ENCODE measurements around the gene GLT1D1. TPM values are rescaled to one million over a fixed set of nuclear protein-coding genes. Genes with fewer than 3 reads are reported as not detected.
"Not testable (repeated sequence)": the region's sequence is repeated elsewhere in the genome, so short reads cannot be mapped to it uniquely, and the experiment has no call there.

The GLT1D1 gene
- total RNA-seq = not detected

DNA sequence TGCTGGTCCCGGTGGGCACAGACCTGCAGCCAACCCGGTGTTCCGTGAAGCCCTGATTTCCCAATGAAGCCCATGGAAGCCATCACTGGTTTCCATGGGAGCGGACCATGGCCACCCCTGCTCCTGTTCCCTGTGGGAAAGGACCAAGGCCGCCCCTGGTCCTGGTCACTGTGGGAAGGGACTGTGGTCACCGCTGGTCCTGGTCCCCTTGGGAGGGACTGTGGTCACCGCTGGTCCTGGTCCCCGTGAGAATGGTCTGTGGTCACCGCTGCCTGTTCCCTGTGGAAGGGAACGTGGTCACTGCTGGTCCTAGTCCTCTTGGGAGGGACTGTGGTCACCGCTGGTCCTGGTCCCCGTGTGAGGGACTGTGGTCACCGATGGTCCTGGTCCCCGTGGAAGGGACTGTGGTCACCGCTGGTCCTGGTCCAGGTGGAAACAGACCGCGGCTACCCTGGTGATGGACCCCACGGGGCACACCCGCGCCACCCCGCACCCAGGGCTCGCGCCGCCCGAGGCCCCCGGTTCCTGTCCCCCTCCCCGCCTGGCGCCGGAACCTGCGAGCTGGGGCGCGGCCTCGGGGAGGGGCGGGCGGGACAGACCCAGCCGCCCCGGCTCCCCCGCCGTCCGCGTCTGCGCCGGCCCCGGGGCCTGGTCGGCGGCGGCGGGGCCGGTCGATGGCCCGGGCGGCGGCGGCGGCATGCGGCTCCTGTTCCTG is at the start of gene GLT1D1:
Gene GLT1D1 (plus strand): TSS at position 594 of the 715 bp plus-strand sequence. CDS start 104 bp downstream, at position 698.
- Mint-ChIP-seq H3K4me3 (no peak within 1 kb of the TSS), H3K9me3 (no peaks in the 10 kb centered on the region), H3K27me3 (ENCODE audit: low read depth) (peaks cover 30% of the 10 kb centered on the region), H3K36me3 (ENCODE audit: low read depth) (no peaks in the 10 kb centered on the region), H3K4me1 (ENCODE audit: low read depth) (no peaks in the 10 kb centered on the region), H3K27ac (no peak within 1 kb of the TSS)
- intact Hi-C loops (cut with micrococcal nuclease) = no loop called here
- DNase-seq = no peak
- CTCF ChIA-PET = no interaction called here

DNA sequence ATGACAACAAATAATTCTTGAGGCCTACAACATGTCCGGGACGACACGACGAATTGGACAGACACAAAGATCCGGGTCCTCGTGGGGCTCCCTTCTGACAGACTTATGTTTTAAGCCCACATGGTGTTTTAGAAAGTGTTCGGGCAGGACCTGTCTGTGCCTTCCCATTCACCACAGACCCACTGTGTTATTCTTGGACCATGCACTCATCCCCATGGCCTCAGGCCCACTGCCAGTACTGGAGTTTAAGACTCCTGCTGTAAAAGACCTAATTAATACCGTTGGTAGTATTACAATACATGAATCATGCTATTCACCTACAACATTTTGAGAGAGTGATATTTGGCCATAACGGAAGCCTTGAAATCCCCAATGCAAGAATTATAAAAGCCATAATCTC is 49.5 kb upstream of the GLT1D1 start:
- Mint-ChIP-seq H3K9me3 (no peaks in the 10 kb centered on the region), H3K27me3 (ENCODE audit: low read depth) (no peaks in the 10 kb centered on the region), H3K36me3 (ENCODE audit: low read depth) (peaks cover 63% of the 10 kb centered on the region), H3K27ac (no peak overlapping the region), H3K4me1 (ENCODE audit: low read depth) (peaks cover 6% of the 10 kb centered on the region), H3K4me3 (no peak overlapping the region)
- intact Hi-C loops (cut with micrococcal nuclease) = no loop called here
- no peak for DNase-seq
- CTCF ChIA-PET = no interaction called here

DNA sequence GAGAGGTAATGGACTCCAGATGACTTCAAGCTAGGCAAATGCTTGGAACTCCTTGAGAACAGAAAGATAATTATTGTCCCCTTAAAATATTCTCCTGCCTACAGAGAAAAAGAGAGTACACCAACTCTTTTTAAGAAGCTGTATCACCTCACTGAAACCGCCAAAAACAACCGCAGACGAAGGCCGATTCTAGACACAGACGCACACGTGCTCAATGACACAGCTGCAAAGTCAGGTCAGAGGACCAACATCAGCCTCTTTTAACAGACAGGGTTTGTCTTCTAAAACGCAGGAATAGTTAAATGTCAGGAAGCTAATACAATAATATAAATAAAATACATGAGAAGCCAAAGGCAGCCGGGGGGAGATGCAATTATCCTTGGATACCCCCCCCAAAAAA is 48.5 kb upstream of the GLT1D1 start:
- H3K36me3 Mint-ChIP-seq (ENCODE audit: low read depth) = peaks cover 62% of the 10 kb centered on the region
- no peaks in the 10 kb centered on the region for H3K9me3 Mint-ChIP-seq
- no peak overlapping the region for H3K4me3 Mint-ChIP-seq
- CTCF ChIA-PET = interaction anchor here (0.6 kb wide), 1 partner anchor 80 kb away, joined by 7 read pairs; no protein-coding TSS in a partner anchor
- intact Hi-C loops (cut with micrococcal nuclease) = no loop called here
- no peak overlapping the region for H3K27ac Mint-ChIP-seq
- no peak for DNase-seq
- H3K27me3 Mint-ChIP-seq (ENCODE audit: low read depth) = no peaks in the 10 kb centered on the region
- H3K4me1 Mint-ChIP-seq (ENCODE audit: low read depth) = peaks cover 6% of the 10 kb centered on the region

DNA sequence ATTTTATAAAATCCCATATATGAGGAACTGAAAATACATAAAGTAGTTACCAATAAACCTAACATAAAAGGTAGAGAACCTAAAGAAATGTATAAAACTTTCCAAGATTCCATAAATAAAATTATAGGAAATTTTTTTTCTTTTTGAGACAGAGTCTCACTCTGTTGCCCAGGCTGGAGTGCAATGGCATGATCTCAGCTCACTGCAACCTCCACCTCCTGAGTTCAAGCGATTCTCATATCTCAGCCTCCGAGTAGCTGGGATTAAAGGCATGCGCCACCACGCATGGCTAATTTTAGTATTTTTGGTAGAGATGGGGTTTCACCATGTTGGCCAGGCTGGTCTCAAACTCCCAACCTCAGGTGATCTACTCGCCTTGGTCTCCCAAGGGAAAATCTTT is 47.9 kb upstream of the GLT1D1 start:
- CTCF ChIA-PET = interaction anchor here (0.6 kb wide), 1 partner anchor 81 kb away, joined by 7 read pairs; no protein-coding TSS in a partner anchor
- H3K27me3 Mint-ChIP-seq (ENCODE audit: low read depth); H3K27ac Mint-ChIP-seq; H3K4me3 Mint-ChIP-seq; intact Hi-C loops (cut with micrococcal nuclease); H3K9me3 Mint-ChIP-seq; DNase-seq: not testable (repeated sequence)
- H3K36me3 Mint-ChIP-seq (ENCODE audit: low read depth) = peaks cover 60% of the 10 kb centered on the region
- H3K4me1 Mint-ChIP-seq (ENCODE audit: low read depth) = peaks cover 11% of the 10 kb centered on the region

DNA sequence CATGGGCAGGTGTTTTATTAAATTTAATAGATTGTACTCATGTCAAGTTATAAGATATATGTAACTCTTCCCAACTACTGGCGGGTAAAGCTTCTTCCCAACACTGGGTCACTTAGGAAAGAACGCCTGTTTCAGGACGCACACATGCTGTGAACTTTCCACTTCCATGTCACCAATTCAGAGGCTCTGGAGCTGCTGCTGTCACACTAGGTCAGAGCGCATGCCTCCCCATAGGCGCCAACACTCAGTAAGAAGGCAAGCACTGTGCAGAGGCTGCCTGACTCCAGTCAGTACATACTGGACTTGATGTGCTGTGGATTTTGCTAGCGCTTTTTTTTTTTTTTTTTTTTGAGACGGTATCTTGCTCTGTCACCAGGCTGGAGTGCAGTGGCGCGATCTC is 46.7 kb upstream of the GLT1D1 start:
- no peak overlapping the region for H3K27ac Mint-ChIP-seq
- no peaks in the 10 kb centered on the region for H3K27me3 Mint-ChIP-seq (ENCODE audit: low read depth)
- CTCF ChIA-PET = no interaction called here
- no peak overlapping the region for H3K4me3 Mint-ChIP-seq
- H3K36me3 Mint-ChIP-seq (ENCODE audit: low read depth) = peaks cover 53% of the 10 kb centered on the region
- H3K4me1 Mint-ChIP-seq (ENCODE audit: low read depth) = peaks cover 14% of the 10 kb centered on the region
- no peaks in the 10 kb centered on the region for H3K9me3 Mint-ChIP-seq
- DNase-seq = no peak
- intact Hi-C loops (cut with micrococcal nuclease) = no loop called here

DNA sequence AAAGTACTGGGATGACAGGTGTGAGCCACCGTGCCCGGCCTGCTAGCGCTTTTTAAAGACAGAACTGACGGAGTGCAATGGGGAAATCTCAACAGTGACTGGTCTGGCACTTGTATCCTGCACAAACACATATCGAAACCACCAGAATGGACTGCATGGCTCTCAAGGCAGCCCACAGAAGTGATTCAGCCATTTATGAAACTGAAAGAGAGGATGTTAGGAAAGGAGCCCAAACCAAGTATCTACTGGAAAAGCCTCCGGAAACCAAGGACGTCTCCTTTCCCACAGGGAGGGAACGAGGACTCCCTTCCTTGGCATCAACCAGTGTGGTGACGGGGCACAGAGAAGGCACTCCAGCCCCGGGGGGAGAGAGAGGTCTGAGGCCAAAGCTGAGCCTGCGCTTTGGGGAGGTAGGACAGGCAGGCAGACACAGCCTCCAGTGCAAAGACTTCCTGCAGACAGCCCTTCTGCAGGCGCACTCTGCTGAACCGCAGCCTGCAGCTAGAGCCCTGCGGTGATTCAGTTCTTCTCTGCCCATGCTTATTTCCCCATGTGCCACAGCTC is 46.0 kb upstream of the GLT1D1 start:
- CTCF ChIA-PET = no interaction called here
- Mint-ChIP-seq H3K4me3 (no peak overlapping the region), H3K27me3 (ENCODE audit: low read depth) (no peaks in the 10 kb centered on the region), H3K9me3 (no peaks in the 10 kb centered on the region), H3K4me1 (ENCODE audit: low read depth) (peaks cover 12% of the 10 kb centered on the region), H3K36me3 (ENCODE audit: low read depth) (peaks cover 51% of the 10 kb centered on the region), H3K27ac (no peak overlapping the region)
- DNase-seq = no peak
- intact Hi-C loops (cut with micrococcal nuclease) = no loop called here

DNA sequence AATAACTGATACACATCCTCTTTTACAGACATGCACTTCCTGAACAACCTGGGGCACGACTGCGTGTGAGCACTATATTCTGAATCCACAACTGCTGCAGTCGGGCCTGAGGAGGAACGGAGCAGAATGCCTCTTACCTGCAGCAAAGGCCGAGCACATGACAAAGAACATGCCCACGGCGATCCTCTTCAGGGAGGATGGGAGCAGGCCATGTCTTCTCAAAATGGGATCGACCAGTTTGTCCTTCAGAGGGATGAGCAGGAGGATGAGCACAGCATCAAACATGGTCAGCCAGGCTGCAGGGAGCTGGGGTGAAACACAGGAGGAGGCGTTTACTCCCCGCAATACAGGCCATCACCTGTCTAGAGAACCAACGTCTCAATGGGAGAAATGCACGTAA is 44.6 kb upstream of the GLT1D1 start:
- no peak for DNase-seq
- H3K36me3 Mint-ChIP-seq (ENCODE audit: low read depth) = peaks cover 49% of the 10 kb centered on the region
- H3K27me3 Mint-ChIP-seq (ENCODE audit: low read depth) = no peaks in the 10 kb centered on the region
- intact Hi-C loops (cut with micrococcal nuclease) = no loop called here
- H3K9me3 Mint-ChIP-seq = no peaks in the 10 kb centered on the region
- H3K4me3 Mint-ChIP-seq = no peak overlapping the region
- CTCF ChIA-PET = no interaction called here
- H3K4me1 Mint-ChIP-seq (ENCODE audit: low read depth) = peaks cover 17% of the 10 kb centered on the region
- H3K27ac Mint-ChIP-seq = no peak overlapping the region

DNA sequence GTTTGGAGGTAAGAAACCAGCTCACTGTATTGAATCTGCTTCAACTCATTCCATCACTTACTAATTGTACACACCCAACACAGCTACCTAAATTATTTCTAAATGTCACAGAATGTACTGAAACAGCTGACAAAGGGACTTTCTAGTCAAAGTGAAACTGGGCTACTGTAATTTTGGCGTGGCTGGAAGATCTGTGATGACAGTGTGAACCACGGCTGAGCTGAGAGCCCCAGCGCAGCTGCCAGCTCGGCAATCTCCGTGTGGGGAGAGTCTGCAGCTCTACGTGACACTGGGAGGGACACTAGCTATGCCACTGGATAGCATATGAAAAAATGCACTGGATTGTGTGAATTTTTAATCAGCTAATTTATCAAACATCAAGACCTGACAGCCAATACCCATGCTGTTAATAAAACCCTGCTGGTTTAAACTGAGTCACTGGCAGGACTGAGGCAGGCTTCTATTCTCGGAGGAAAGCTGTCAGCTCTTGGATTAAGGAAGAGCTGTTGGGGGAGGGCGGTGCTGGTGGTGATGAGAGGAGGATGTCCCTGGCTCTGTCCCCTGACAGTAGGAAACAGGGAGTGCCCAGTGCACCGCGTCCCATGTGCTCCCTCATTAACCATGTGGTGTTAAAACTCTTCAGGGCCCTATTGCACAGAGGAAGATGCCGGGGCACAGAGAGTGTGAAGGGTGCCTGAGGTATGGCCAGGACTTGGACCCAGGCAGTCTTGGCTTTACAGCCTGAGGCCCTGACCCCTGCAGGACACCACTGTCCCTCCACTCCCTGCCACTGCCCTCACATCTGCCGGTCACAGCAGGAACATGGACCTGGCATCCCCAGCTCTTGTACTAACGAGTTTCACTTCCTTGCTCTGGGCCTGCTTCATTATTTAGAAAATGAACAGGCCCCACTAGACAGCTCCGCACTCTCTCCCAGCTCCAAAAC is 42.8 kb upstream of the GLT1D1 start:
- H3K36me3 Mint-ChIP-seq (ENCODE audit: low read depth) = peaks cover 48% of the 10 kb centered on the region
- peaks cover 17% of the 10 kb centered on the region for H3K4me1 Mint-ChIP-seq (ENCODE audit: low read depth)
- no peak for DNase-seq
- H3K4me3 Mint-ChIP-seq = no peak overlapping the region
- H3K27me3 Mint-ChIP-seq (ENCODE audit: low read depth) = no peaks in the 10 kb centered on the region
- intact Hi-C loops (cut with micrococcal nuclease) = no loop called here
- CTCF ChIA-PET = no interaction called here
- H3K9me3 Mint-ChIP-seq = no peaks in the 10 kb centered on the region
- H3K27ac Mint-ChIP-seq = no peak overlapping the region

DNA sequence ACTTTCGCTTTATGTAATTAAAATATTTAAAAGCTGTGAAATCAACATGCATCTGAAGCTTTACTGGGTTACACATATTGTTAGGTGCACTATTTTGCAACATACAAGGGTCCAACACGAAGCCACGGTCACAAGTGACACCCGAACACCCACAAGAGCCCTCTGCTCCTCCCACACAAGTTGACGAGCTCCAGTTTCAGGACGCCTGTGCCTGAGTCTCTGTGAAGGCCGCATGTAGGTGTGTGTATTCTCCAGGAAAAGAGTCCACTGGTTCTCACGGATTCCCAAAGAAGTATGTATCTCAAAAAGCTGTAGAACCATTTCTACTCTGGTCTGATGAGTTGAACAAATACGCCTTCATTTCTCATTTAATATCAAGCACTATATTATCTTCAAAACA is 41.5 kb upstream of the GLT1D1 start:
- H3K4me3 Mint-ChIP-seq = no peak overlapping the region
- CTCF ChIA-PET = no interaction called here

DNA sequence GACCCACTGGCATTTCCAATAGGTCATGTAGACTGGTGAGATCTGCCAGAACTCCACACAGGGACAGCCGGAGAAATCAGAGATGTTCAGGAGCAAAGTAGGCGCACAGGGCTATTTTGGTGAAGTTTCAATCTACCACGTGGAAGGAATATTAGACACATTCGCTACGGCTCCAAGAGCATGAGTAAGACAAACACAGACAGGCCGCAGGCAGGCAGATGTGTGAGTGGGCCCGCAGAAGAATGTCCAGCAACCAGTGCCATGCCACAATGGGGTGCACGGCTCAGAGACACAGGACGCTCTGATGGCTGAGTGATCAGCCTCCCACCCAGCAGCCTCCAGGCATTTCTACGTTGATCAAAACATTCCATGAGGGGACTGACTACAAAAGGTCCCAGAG is 39.9 kb upstream of the GLT1D1 start:
- no peak overlapping the region for H3K27ac Mint-ChIP-seq
- H3K36me3 Mint-ChIP-seq (ENCODE audit: low read depth) = peaks cover 38% of the 10 kb centered on the region
- H3K4me1 Mint-ChIP-seq (ENCODE audit: low read depth) = peaks cover 36% of the 10 kb centered on the region
- no peak for DNase-seq
- no peaks in the 10 kb centered on the region for H3K9me3 Mint-ChIP-seq
- H3K27me3 Mint-ChIP-seq (ENCODE audit: low read depth) = no peaks in the 10 kb centered on the region
- intact Hi-C loops (cut with micrococcal nuclease) = no loop called here
- CTCF ChIA-PET = no interaction called here
- H3K4me3 Mint-ChIP-seq = no peak overlapping the region

More for the DNA sequence above, 41.5 kb upstream of the GLT1D1 start:
- no peak for DNase-seq
- no peak overlapping the region for H3K27ac Mint-ChIP-seq
- no peaks in the 10 kb centered on the region for H3K27me3 Mint-ChIP-seq (ENCODE audit: low read depth)
- H3K36me3 Mint-ChIP-seq (ENCODE audit: low read depth) = peaks cover 47% of the 10 kb centered on the region
- intact Hi-C loops (cut with micrococcal nuclease) = no loop called here
- peaks cover 22% of the 10 kb centered on the region for H3K4me1 Mint-ChIP-seq (ENCODE audit: low read depth)
- no peaks in the 10 kb centered on the region for H3K9me3 Mint-ChIP-seq

DNA sequence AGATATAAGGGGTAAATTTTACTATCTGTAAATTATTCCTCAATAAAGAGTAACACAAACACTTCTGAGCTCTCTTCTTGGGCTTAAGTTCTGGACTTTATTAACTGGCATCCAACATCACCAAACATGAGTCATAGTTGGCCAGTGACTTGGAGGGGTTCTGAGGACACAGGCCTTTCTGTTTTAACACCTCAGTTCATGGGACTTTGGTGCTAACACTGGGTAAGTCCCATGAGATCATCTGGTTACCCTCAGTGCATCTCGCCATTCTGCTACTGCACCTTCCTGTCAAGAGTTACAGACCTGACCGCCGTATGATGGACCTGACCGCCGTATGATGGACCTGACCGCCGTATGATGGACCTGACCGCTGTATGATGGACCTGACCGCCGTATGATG is 39.4 kb upstream of the GLT1D1 start:
- Mint-ChIP-seq H3K4me1 (ENCODE audit: low read depth) (peaks cover 40% of the 10 kb centered on the region), H3K27me3 (ENCODE audit: low read depth) (no peaks in the 10 kb centered on the region), H3K4me3 (no peak overlapping the region), H3K9me3 (no peaks in the 10 kb centered on the region), H3K27ac (no peak overlapping the region), H3K36me3 (ENCODE audit: low read depth) (peaks cover 34% of the 10 kb centered on the region)
- DNase-seq = no peak
- CTCF ChIA-PET = no interaction called here
- intact Hi-C loops (cut with micrococcal nuclease) = no loop called here

DNA sequence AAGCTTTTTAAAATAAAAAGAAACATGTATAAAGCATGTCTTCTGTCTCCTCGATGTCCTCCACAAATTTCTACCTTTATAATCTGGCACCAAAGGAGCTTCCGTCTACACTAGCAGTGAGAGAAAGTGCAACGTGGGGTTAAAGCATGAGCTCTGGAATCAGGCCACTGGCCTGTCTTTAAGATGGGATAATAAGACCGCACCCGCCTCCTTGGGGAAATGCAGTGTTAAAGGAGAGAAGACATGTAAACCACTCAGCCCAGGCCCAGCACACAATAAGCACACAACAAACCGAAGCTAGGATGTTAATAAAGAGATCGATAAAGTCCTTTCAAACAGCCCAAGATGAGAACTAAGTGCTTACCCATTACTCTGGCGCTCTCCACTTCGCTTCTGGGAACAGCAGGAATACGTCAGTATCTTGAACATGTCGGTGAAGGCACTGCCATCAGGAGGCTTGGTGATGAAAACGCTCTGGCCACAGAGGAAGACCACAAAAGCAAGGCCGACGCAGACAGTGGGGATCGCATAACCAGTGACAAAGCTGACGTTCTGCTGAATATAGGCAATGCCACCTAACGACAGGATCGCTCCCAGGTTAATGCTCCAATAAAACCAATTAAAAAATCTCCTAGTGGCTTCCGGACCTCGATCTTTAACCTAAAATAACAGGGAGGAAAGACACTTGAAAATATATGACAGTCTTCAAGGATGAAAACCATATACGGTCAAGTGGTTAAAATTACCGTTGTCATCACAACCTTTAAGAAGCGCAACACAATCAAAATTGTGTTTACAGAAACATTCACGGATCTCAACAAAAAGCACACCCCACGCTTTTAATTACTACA is 38.6 kb upstream of the GLT1D1 start:
- Mint-ChIP-seq H3K9me3 (no peaks in the 10 kb centered on the region), H3K27ac (no peak overlapping the region), H3K4me3 (no peak overlapping the region), H3K27me3 (ENCODE audit: low read depth) (no peaks in the 10 kb centered on the region), H3K36me3 (ENCODE audit: low read depth) (peaks cover 38% of the 10 kb centered on the region), H3K4me1 (ENCODE audit: low read depth) (peaks cover 45% of the 10 kb centered on the region)
- intact Hi-C loops (cut with micrococcal nuclease) = no loop called here
- DNase-seq = no peak
- CTCF ChIA-PET = no interaction called here

Data from activated naive CD4-positive, alpha-beta T cell treated with anti-CD3 and anti-CD28 coated beads for 36 hours (primary cell).